OCI-LY3 (cell line): ENCODE data around the gene CDH4.

Source experiments
- CTCF ChIP-seq: fragments of 200-600, 300-600 bp; sonication (generic); IDR thresholded peaks from 2 replicates; pipeline ENCODE4 v1.5.1; 2014; ENCODE audit warnings: antibody characterized with exemption, low read length, low read depth
- EZH2phosphoT487 ChIP-seq: fragments of 200-600 bp; shearing (Covaris generic); IDR thresholded peaks from 2 replicates; pipeline ENCODE4 v1.6.1; 2018; ENCODE audit warnings: antibody characterized with exemption, mixed run types, low read depth

- TF ChIP-seq CTCF (no peak), EZH2phosphoT487 (no peak)
These were observed 588.9 kb downstream of the CDH4 start for GRCh38 chr20:61840779-61841455.
